Tibial nerve (tissue), 4 donors: ENCODE data around the gene ABCC4. TPM values are rescaled to one million over a fixed set of nuclear protein-coding genes. Genes with fewer than 3 reads are reported as not detected.

Experiments used
- DNase-seq, 2 donors: peaks; one replicate each; pipeline ENCODE4 v3.0.0-alpha.2; 2019; ENCODE audit warnings: low spot score in 2 of 2
- H3K27ac ChIP-seq, 4 donors: fragments of 200-600 bp; sonication (generic) in 3 of 4; one replicate each; pipeline ENCODE4 v1.5.1; 2017 to 2019; ENCODE audit warnings: mild to moderate bottlenecking in 1 of 4
- H3K27me3 ChIP-seq, 2 donors: fragments of 200-600 bp; sonication (generic) in 1 of 2; one replicate each; pipeline versions ENCODE4 v1.5.1 to v1.6.0; 2017 to 2019
- H3K36me3 ChIP-seq, 3 donors: fragments of 200-600 bp; sonication (generic); one replicate each; pipeline ENCODE4 v1.5.1; 2018 to 2019
- H3K4me1 ChIP-seq, 4 donors: fragments of 200-600 bp; sonication (generic) in 3 of 4; one replicate each; pipeline ENCODE4 v1.5.1; 2017 to 2019
- H3K4me3 ChIP-seq, 4 donors: fragments of 200-600 bp; sonication (generic) in 3 of 4; one replicate each; pipeline ENCODE4 v1.5.1; 2017 to 2019; ENCODE audit warnings: mild to moderate bottlenecking in 1 of 4, moderate library complexity in 1 of 4
- H3K9me3 ChIP-seq, 4 donors: fragments of 200-600 bp; sonication (generic) in 3 of 4; one replicate each; pipeline ENCODE4 v1.5.1; 2017 to 2019
- EP300 ChIP-seq, 2 donors: sonication (generic); formaldehyde crosslinking; IDR thresholded peaks; one replicate each; pipeline ENCODE4 v1.6.1; 2017; ENCODE audit warnings: antibody characterized with exemption in 2 of 2, mild to moderate bottlenecking in 1 of 2
- POLR2A ChIP-seq, 2 donors: fragments of 450-650 bp; IDR thresholded peaks; one replicate each; pipeline ENCODE4 v1.6.1; 2017; ENCODE audit warnings: antibody characterized with exemption in 2 of 2, mild to moderate bottlenecking in 2 of 2, moderate library complexity in 2 of 2
- WGBS, 2 donors: methylation state at CpG; one replicate each; pipeline ENCODE4 v1.1.5; 2018; 5-methylcytosine and 5-hydroxymethylcytosine counted together
- total RNA-seq, 4 donors: library from RNA; depleted of rRNA; stranded (reverse); fragments of >200 nt; gene quantifications; one replicate each; pipeline ENCODE4 v1.1.0, GENCODE V29; 2016
- TF ChIP-seq, protein P1 (sequence below), 5 experiments: fragments of 200-600 bp in 3 of 5; fragments of 450-650 bp in 2 of 5; sonication (generic) in 3 of 5; IDR thresholded peaks; one replicate each; pipeline ENCODE4 v1.5.1; 2016 to 2019; ENCODE audit warnings: antibody characterized with exemption in 5 of 5, mild to moderate bottlenecking in 3 of 5, moderate library complexity in 2 of 5

Gene ABCC4
- total RNA-seq, 4 donors from 2014 or later, result 5.7 to 20.1 (median 9.3) TPM

DNA sequence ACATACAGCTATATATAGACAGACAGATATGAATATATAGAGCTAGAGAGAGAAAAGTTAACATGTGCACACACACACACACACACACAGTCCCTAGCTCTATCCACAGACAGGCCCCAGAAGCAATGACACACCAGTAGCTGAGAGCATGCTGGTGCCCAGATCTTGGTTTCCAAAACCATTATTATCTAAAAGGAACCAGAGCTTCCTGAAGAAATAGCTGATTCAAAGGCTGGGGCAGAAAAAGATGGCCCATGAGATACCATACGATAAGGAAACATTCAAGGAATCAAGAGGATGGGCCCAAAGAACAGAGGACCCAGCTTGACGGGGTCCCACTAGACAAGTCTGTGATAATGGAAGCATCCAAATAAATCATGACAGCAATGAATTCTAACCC lies 53.4 kb downstream of the ABCC4 start:
- Histone ChIP-seq H3K36me3 (no peaks in the 10 kb centered on the region), H3K4me1 (no peaks in the 10 kb centered on the region), H3K9me3 (no peaks in the 10 kb centered on the region), H3K4me3 (no peak overlapping the region), H3K27me3 (no peaks in the 10 kb centered on the region), H3K27ac (no peak overlapping the region)
- TF ChIP-seq, protein P1, sequence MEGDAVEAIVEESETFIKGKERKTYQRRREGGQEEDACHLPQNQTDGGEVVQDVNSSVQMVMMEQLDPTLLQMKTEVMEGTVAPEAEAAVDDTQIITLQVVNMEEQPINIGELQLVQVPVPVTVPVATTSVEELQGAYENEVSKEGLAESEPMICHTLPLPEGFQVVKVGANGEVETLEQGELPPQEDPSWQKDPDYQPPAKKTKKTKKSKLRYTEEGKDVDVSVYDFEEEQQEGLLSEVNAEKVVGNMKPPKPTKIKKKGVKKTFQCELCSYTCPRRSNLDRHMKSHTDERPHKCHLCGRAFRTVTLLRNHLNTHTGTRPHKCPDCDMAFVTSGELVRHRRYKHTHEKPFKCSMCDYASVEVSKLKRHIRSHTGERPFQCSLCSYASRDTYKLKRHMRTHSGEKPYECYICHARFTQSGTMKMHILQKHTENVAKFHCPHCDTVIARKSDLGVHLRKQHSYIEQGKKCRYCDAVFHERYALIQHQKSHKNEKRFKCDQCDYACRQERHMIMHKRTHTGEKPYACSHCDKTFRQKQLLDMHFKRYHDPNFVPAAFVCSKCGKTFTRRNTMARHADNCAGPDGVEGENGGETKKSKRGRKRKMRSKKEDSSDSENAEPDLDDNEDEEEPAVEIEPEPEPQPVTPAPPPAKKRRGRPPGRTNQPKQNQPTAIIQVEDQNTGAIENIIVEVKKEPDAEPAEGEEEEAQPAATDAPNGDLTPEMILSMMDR (IDR thresholded peaks at IDR 0.05), result no peak
- no peak for DNase-seq
- 75 to 85% methylated on average over 2 of the region's 2 CpGs for WGBS, 2 donors

DNA sequence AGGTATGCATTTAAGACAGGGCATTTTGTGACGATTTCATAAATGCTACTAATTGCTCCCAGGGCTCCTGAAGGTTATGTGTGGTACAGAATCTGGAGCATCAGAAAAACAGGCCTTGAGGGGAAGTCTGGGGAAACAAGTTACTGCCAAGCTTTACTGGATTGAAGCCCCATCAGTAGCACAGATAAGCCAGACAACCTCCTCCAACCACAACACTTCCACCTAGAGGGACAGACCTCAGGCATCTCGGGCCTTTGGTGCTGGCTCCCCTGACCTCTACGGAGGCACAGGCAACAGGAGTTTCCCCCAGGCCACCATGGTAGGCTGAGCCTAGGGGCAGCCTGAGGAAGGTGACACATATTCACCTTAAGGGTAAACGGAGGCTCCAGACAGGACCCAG lies 54.1 kb downstream of the ABCC4 start:
- TF ChIP-seq EP300 (IDR thresholded peaks at IDR 0.05), result no peak
- TF ChIP-seq, protein P1 (IDR thresholded peaks at IDR 0.05), result no peak
- Histone ChIP-seq H3K9me3 (no peaks in the 10 kb centered on the region), H3K4me1 (no peaks in the 10 kb centered on the region), H3K36me3 (no peaks in the 10 kb centered on the region), H3K4me3 (no peak overlapping the region), H3K27me3 (no peaks in the 10 kb centered on the region), H3K27ac (no peak overlapping the region)
- DNase-seq, result no peak
- 69 to 73% methylated on average over 4 of the region's 4 CpGs for WGBS, 2 donors

DNA sequence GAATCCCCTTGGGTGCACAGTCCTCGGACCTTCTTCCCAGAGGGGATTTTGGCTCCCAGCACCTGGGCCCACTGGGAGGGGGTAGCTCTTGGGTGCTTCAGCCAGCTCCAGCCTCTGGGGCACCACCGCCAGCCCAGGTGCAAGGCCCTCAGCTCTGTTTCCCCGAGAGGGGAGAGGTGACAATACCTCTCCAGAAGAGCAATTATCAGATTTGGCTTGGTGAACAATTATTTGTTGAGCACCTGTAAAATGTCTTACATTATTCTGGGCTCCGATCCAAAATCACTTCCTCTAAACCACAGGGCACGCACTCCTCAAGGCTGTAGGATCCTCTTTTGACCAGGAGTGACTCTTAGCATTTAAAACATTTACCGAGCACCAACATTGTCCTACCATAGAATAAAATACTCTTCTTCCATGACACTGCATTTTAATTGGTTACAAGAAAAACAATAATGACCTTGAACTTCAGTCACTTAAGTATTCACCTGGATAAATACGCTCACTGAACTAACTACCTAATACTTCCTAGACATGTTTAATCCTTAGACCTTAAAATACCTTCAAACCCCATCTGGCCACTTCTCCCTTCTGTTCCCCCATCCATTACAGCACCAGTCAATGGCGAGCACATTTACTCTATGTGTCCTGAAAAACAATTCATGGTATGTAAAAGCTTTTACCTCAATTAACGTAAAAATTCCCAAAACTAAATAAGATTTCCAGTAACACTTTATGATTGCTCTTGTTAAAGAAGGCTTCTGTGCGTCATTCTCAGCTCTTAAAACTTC lies 54.8 kb downstream of the ABCC4 start:
- Histone ChIP-seq H3K9me3 (no peaks in the 10 kb centered on the region), H3K27me3 (no peaks in the 10 kb centered on the region), H3K4me1 (no peaks in the 10 kb centered on the region), H3K36me3 (no peaks in the 10 kb centered on the region), H3K4me3 (no peak overlapping the region), H3K27ac (no peak overlapping the region)
- no peak for TF ChIP-seq POLR2A (IDR thresholded peaks at IDR 0.05)
- no peak for TF ChIP-seq EP300 (IDR thresholded peaks at IDR 0.05)
- TF ChIP-seq, protein P1 (IDR thresholded peaks at IDR 0.05), result no peak
- DNase-seq, result no peak
- 78 to 86% methylated on average over 9 to 10 of the region's 10 CpGs for WGBS, 2 donors

DNA sequence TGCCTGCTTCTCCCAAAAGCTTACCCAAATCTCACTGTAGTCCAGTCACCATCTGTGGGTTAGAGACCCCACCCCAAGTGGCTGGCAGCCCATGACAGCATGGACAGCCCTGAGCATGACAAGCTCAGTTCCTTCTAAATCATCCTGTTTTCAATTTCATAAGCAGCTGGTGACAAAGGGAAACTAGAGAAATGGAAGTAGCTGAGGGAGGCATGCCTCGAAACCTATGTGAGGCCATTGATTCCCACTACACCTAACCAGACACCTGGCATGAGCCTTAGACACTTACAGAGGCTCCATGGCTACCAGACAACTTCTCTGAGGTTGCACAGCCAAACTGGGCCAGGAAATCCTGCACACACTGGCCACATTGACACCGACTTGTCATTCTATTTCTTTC lies 56.2 kb downstream of the ABCC4 start:
- H3K36me3 ChIP-seq, result no peaks in the 10 kb centered on the region
- H3K27ac ChIP-seq, result no peak overlapping the region

DNA sequence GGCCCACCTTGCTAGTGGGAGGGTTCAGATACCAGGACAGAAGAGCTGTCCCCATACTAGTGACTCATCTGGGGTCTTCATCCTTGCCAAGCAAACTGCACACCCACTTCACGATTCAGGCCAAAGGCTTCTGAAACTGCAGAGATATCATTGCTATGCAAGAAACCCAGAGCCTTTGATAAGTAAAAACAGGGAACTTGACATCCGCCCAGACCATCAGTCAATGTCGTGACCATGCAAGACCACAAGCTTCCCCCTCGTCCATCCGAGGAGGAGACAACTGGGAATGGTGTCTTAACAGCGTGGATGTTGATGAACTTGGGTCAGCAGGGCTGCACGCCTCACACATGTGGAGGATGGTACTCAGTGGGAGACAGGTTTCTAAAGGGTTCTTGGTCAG lies 58.0 kb downstream of the ABCC4 start:
- Histone ChIP-seq H3K4me3 (no peak overlapping the region), H3K27ac (no peak overlapping the region), H3K27me3 (no peaks in the 10 kb centered on the region), H3K36me3 (no peaks in the 10 kb centered on the region), H3K9me3 (no peaks in the 10 kb centered on the region), H3K4me1 (no peaks in the 10 kb centered on the region)
- TF ChIP-seq, protein P1 (IDR thresholded peaks at IDR 0.05), result no peak
- TF ChIP-seq POLR2A (IDR thresholded peaks at IDR 0.05) (no peak), EP300 (IDR thresholded peaks at IDR 0.05) (no peak)
- no peak for DNase-seq
- WGBS, 2 donors, result 69 to 76% methylated on average over 7 of the region's 7 CpGs

More for the DNA sequence above, 56.2 kb downstream of the ABCC4 start:
- Histone ChIP-seq H3K4me1 (no peaks in the 10 kb centered on the region), H3K4me3 (no peak overlapping the region), H3K27me3 (no peaks in the 10 kb centered on the region), H3K9me3 (no peaks in the 10 kb centered on the region)
- WGBS, 2 donors, result 88 to 91% methylated on average over 2 of the region's 2 CpGs
- DNase-seq, result no peak
- TF ChIP-seq, protein P1 (IDR thresholded peaks at IDR 0.05), result no peak
- TF ChIP-seq EP300 (IDR thresholded peaks at IDR 0.05) (no peak), POLR2A (IDR thresholded peaks at IDR 0.05) (no peak)
